SHP77 (cell line): Measurements from ENCODE around the gene PRDX3.

Source experiments
- DNase-seq, 2 experiments: peaks; one replicate each; lab custom pipeline; 2025; lab: John Stamatoyannopoulos, UW

PRDX3 gene

GRCh38 chr10:119129721-119130120 is 48.9 kb downstream of the PRDX3 start:
- DNase-seq: no peak

- no peak for DNase-seq
Measured at GRCh38 chr10:119125942-119126341, 52.7 kb downstream of the PRDX3 start.

- no peak for DNase-seq
Measured at GRCh38 chr10:119120875-119121274, 57.7 kb downstream of the PRDX3 start.

- DNase-seq: no peak
Measured at GRCh38 chr10:119120413-119120867, 58.2 kb downstream of the PRDX3 start.

GRCh38 chr10:119119400-119119799 is 59.2 kb downstream of the PRDX3 start:
- no peak for DNase-seq

- no peak for DNase-seq
Measured at GRCh38 chr10:119118231-119118630, 60.4 kb downstream of the PRDX3 start.
